ENCODE measurements around the gene PTCHD1. TPM values are rescaled to one million over a fixed set of nuclear protein-coding genes. Genes with fewer than 3 reads are reported as not detected.

The PTCHD1 gene
- total and polyA plus RNA-seq, 3 donors from 2014 or later = 0.28 to 1.6 (median 0.94) TPM

DNA sequence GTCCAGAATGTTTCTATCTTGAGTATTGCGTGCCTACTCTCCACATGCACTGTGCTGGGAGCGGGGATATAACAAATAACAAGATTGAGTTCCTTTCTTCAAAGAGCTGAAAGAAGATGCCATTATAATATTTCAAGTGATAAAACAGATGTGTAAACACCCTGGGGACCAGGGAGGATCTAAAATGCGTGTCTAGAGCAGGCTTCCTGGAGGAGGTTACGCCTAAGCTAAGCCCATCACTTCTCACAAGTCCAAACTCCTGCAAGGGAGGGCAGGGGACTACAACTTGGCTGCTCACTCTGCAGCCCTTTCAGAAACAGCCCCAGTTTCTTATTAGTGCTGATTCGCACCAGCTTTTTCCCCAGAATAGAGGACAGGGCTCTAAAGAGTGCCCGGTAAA is 21.5 kb downstream of the PTCHD1 start:
- Histone ChIP-seq H3K36me3 (ENCODE audit: low read depth, missing control alignments) (no peaks in the 10 kb centered on the region), H3K27me3 (no peaks in the 10 kb centered on the region), H3K4me3 (no peak overlapping the region), H3K4me1 (no peaks in the 10 kb centered on the region), H3K9me3 (no peaks in the 10 kb centered on the region), H3K27ac (no peak overlapping the region)
- no peak for DNase-seq
- intact Hi-C loops (cut with DNase I; ENCODE audit: low total_unique reads) = no loop called here
- no peak for TF ChIP-seq POLR2A (IDR thresholded peaks at IDR 0.05)
- TF ChIP-seq, protein P1, sequence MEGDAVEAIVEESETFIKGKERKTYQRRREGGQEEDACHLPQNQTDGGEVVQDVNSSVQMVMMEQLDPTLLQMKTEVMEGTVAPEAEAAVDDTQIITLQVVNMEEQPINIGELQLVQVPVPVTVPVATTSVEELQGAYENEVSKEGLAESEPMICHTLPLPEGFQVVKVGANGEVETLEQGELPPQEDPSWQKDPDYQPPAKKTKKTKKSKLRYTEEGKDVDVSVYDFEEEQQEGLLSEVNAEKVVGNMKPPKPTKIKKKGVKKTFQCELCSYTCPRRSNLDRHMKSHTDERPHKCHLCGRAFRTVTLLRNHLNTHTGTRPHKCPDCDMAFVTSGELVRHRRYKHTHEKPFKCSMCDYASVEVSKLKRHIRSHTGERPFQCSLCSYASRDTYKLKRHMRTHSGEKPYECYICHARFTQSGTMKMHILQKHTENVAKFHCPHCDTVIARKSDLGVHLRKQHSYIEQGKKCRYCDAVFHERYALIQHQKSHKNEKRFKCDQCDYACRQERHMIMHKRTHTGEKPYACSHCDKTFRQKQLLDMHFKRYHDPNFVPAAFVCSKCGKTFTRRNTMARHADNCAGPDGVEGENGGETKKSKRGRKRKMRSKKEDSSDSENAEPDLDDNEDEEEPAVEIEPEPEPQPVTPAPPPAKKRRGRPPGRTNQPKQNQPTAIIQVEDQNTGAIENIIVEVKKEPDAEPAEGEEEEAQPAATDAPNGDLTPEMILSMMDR (IDR thresholded peaks at IDR 0.05) = no peak
- WGBS, 2 donors = 81 to 90% methylated on average over 6 of the region's 6 CpGs

DNA sequence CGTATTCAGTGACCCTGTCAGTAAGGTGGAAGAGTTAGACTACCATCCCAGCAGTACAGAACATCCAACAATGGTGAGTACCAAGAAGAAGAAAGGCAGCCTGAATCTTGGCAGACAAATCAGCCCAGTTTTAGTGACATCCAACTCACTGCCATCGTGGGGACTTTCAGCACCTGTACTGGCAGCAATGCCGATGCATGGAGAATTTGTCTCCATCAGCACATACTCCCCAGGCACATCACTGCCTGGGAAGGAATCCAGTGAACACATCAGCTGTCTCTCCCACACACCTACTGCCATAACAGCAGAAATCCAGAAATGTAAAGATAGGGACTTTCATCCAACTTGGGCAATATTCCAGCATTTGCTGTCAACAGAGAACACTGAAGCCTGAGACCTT is 29.8 kb downstream of the PTCHD1 start:
- no peak overlapping the region for H3K4me3 ChIP-seq
- no peaks in the 10 kb centered on the region for H3K9me3 ChIP-seq
- H3K27ac ChIP-seq = no peak overlapping the region
- DNase-seq = no peak
- intact Hi-C loops (cut with DNase I; ENCODE audit: low total_unique reads) = no loop called here
- no peaks in the 10 kb centered on the region for H3K36me3 ChIP-seq (ENCODE audit: low read depth, missing control alignments)
- 63 to 78% methylated on average over 2 to 3 of the region's 3 CpGs for WGBS, 2 donors
- H3K27me3 ChIP-seq = no peaks in the 10 kb centered on the region
- TF ChIP-seq, protein P1 (IDR thresholded peaks at IDR 0.05) = no peak
- TF ChIP-seq POLR2A (IDR thresholded peaks at IDR 0.05) = no peak
- H3K4me1 ChIP-seq = no peaks in the 10 kb centered on the region

DNA sequence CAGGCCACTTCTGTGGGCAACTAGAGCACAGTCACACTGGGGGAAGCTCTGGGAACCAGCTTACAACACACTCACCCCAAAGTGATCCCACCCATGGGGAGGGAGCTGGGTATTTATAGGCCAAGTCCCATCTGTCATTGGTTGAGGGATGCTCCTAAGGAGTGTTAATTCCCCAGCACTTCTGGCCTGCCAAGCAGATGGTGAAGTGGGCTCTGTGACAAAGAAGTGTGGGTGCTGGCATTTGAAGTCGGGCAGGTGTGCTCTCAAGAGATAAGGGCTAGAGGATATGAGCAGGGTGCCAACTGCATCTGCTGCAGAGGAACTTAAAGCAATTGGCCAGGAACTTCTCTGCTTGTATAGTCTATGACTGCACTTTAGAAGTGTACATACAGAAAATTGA is 30.9 kb downstream of the PTCHD1 start:
- TF ChIP-seq, protein P1 (IDR thresholded peaks at IDR 0.05) = no peak
- no peak for TF ChIP-seq POLR2A (IDR thresholded peaks at IDR 0.05)
- no peak for DNase-seq
- no CpG with 5 or more reads among the region's 1 CpG for WGBS, 2 donors
- intact Hi-C loops (cut with DNase I; ENCODE audit: low total_unique reads) = no loop called here
- no peak overlapping the region for H3K4me3 ChIP-seq
- no peaks in the 10 kb centered on the region for H3K9me3 ChIP-seq
- no peaks in the 10 kb centered on the region for H3K27me3 ChIP-seq
- no peak overlapping the region for H3K27ac ChIP-seq
- H3K36me3 ChIP-seq (ENCODE audit: low read depth, missing control alignments) = no peaks in the 10 kb centered on the region
- H3K4me1 ChIP-seq = no peaks in the 10 kb centered on the region

DNA sequence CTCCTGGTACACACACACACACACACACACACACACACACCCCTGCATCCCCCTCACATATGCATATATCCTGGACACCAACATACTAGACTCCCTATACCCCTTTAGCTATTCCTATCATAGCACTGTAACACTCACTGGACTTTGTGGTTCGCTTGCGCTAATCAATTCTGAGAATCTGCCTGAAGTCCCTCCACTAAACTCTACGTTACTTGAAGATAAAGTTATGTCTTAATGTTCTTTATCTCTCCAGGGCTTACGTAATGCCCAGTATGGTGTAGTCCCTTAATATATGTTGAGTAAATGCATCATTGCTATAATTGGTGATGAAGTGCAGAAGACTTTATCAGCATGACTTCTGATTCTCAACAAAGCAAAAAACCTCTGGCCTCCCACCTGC is 32.3 kb downstream of the PTCHD1 start:
- no peaks in the 10 kb centered on the region for H3K36me3 ChIP-seq (ENCODE audit: low read depth, missing control alignments)
- H3K4me1 ChIP-seq = no peaks in the 10 kb centered on the region
- H3K9me3 ChIP-seq = no peaks in the 10 kb centered on the region
- TF ChIP-seq, protein P1 (IDR thresholded peaks at IDR 0.05) = no peak
- TF ChIP-seq POLR2A (IDR thresholded peaks at IDR 0.05) = no peak
- no peak for DNase-seq
- H3K27me3 ChIP-seq = no peaks in the 10 kb centered on the region
- intact Hi-C loops (cut with DNase I; ENCODE audit: low total_unique reads) = no loop called here
- H3K27ac ChIP-seq = no peak overlapping the region
- no peak overlapping the region for H3K4me3 ChIP-seq
- WGBS, 2 donors = 91 to 96% methylated on average over 4 of the region's 4 CpGs

DNA sequence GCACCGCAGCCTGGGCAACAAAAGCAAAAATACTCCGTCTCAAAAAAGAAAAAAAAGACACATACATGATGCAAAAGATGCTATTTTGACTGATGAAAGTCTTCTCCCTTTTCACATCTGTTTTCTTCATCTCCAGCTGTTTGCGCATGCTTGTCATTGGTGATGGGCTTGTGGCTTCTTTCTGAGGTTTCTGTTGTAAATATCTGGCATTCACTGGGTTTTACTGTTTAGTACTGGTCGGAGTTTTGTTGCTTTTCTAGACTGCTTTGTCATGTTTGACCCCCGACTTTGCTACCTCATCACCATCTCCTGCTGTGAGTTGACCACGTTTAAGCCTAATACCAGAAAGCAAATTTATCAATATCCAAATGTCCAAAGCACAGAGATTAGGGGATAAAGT is 34.4 kb downstream of the PTCHD1 start:
- no peaks in the 10 kb centered on the region for H3K27me3 ChIP-seq
- no peaks in the 10 kb centered on the region for H3K4me1 ChIP-seq
- intact Hi-C loops (cut with DNase I; ENCODE audit: low total_unique reads) = no loop called here
- H3K4me3 ChIP-seq = no peak overlapping the region
- TF ChIP-seq POLR2A (IDR thresholded peaks at IDR 0.05) = no peak
- TF ChIP-seq, protein P1 (IDR thresholded peaks at IDR 0.05) = no peak
- 81% methylated on average over 6 of the region's 6 CpGs for WGBS, 2 donors
- H3K27ac ChIP-seq = no peak overlapping the region
- DNase-seq = no peak
- no peaks in the 10 kb centered on the region for H3K9me3 ChIP-seq
- H3K36me3 ChIP-seq (ENCODE audit: low read depth, missing control alignments) = no peaks in the 10 kb centered on the region

Data from testis (tissue), 3 donors.